ENCODE results near the gene FNDC3B. TPM values are rescaled to one million over a fixed set of nuclear protein-coding genes. Genes with fewer than 3 reads are reported as not detected.
A peak's percentile ranks its signal among the peaks of the same experiment; 100 is the strongest.

FNDC3B gene
- total and polyA plus RNA-seq, 12 donors, result 9.7 to 118 (median 85.0) TPM

DNA sequence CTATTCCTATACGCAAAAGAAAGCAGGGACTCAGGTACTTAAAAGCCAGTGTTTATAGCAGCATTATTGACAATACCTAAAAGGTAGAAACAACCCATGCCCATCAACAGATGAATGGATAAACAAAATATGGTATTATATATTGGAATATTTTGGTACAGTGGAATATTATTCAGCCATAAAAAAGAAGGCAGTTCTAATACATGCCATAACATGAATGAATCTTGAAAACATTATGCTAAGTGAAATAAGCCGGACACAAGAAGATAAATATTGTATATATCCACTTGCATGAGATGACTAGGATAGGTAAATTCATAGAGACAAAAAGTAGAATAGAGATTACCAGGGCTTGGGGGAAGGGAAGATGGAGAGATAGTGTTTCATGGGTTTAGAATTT lies 9.2 kb downstream of the FNDC3B start:
- H3K36me3 ChIP-seq, result peaks cover 0 to 60% (median 6%) of the 10 kb centered on the region in 9 donors
- intact Hi-C loops (cut with DNase I), result loop anchor here in 6 of 10 donors (10.0 kb wide), 6 partner anchors 66 to 276 kb away; no protein-coding TSS in a partner anchor
- H3K27me3 ChIP-seq, result no peaks in the 10 kb centered on the region
- DNase-seq (no peak), ATAC-seq (no peak)
- H3K4me1 ChIP-seq, result peaks cover 0 to 66% (median 56%) of the 10 kb centered on the region in 9 donors
- H3K9me3 ChIP-seq, result no peaks in the 10 kb centered on the region
- no peak overlapping the region for H3K27ac ChIP-seq
- TF ChIP-seq, protein P1, sequence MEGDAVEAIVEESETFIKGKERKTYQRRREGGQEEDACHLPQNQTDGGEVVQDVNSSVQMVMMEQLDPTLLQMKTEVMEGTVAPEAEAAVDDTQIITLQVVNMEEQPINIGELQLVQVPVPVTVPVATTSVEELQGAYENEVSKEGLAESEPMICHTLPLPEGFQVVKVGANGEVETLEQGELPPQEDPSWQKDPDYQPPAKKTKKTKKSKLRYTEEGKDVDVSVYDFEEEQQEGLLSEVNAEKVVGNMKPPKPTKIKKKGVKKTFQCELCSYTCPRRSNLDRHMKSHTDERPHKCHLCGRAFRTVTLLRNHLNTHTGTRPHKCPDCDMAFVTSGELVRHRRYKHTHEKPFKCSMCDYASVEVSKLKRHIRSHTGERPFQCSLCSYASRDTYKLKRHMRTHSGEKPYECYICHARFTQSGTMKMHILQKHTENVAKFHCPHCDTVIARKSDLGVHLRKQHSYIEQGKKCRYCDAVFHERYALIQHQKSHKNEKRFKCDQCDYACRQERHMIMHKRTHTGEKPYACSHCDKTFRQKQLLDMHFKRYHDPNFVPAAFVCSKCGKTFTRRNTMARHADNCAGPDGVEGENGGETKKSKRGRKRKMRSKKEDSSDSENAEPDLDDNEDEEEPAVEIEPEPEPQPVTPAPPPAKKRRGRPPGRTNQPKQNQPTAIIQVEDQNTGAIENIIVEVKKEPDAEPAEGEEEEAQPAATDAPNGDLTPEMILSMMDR (IDR thresholded peaks at IDR 0.05), result no peak
- no peak overlapping the region for H3K4me3 ChIP-seq
- WGBS, 2 donors, result 96 to 100% methylated on average over 2 of the region's 2 CpGs

DNA sequence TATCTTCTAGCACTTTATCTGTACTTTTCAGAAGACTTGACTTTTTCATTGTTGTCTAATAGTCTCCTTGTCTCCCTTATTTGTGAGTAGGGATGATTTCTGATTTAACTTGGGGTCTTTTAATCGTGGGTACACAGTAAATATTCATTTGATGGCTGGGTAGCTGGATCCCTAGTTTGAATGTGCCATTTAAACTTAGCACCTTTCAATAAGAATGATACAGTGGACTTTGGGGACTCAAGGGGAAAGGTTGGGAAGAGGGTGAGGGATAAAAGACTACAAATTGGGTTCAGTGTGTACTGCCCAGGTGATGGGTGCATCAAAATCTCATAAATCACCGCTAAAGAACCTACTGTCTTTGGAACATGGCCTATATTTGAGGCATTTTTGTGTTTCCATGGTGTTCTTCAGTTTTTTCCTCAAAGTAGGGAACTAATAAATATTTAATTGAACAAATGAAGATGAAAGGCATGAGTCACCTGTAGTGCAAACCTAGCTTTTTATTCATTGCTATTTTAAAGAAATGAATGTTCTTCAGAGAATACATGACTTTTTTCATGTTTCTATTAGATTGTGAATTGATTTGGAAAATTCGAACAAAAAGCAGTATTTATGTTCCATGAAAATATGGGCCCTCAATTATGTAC lies 12.1 kb downstream of the FNDC3B start:
- ATAC-seq (no peak), DNase-seq (no peak)
- intact Hi-C loops (cut with DNase I), result no loop called here
- Histone ChIP-seq H3K4me1 (peaks cover 15 to 66% (median 56%) of the 10 kb centered on the region in 9 donors), H3K9me3 (no peaks in the 10 kb centered on the region), H3K36me3 (peaks cover 0 to 74% (median 6%) of the 10 kb centered on the region in 9 donors), H3K4me3 (no peak overlapping the region), H3K27me3 (no peaks in the 10 kb centered on the region), H3K27ac (no peak overlapping the region)
- 95% methylated on average over 3 of the region's 3 CpGs for WGBS, 2 donors
- TF ChIP-seq, protein P1 (IDR thresholded peaks at IDR 0.05), result no peak

DNA sequence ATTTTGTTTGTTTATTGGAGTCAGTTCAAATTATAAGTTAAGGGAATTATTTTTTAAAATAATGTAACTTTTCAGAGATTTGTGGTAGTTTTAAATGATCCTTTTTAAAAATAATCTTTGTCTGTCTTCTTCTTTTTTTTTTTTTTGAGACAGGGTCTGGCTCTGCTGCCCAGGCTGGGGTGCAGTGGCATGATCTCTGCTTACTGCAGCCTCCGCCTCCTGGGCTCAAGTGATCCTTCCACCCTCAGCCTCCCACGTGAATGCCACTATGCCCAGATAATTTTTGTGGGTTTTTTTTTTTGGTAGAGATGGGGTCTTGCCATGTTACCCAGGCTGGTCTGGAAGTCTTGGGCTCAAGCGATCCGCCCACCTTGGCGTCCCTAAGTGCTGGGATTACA lies 12.6 kb downstream of the FNDC3B start:
- Histone ChIP-seq H3K4me3 (no peak overlapping the region), H3K27ac (peak overlapping the region in 1 of 10 donors; percentile 28), H3K36me3 (peaks cover 0 to 74% (median 6%) of the 10 kb centered on the region in 9 donors), H3K4me1 (peaks cover 20 to 66% (median 56%) of the 10 kb centered on the region in 9 donors), H3K27me3 (no peaks in the 10 kb centered on the region), H3K9me3 (no peaks in the 10 kb centered on the region)
- 98 to 99% methylated on average over 5 of the region's 5 CpGs for WGBS, 2 donors
- DNase-seq (no peak), ATAC-seq (no peak)
- TF ChIP-seq, protein P1 (IDR thresholded peaks at IDR 0.05), result no peak
- intact Hi-C loops (cut with DNase I), result no loop called here

DNA sequence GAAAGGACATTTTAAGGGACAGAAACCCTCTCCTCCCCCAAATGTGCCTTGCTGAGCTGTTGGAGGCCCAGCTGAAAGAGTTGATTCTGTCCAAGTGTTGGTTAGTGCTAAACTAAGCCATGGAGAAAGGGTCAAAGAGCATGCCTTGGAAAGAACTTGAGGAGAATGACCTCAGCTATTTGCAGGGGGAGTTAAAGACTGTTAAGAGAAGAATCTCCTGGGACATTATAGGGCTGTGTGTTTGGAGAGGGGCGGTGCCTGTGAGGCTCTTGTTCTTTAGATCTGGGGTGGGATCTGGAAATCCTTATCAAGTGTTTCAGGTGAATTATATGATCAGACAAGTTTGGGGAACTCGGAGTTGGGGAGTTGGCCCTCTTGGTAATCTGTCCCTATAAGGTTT lies 13.0 kb downstream of the FNDC3B start:
- H3K27ac ChIP-seq, result peak overlapping the region in 2 of 10 donors; percentile 28 to 51
- ATAC-seq (no peak), DNase-seq (no peak)
- WGBS, 2 donors, result 89 to 91% methylated on average over 2 of the region's 2 CpGs
- no peaks in the 10 kb centered on the region for H3K27me3 ChIP-seq
- intact Hi-C loops (cut with DNase I), result no loop called here
- TF ChIP-seq, protein P1 (IDR thresholded peaks at IDR 0.05), result no peak
- no peaks in the 10 kb centered on the region for H3K9me3 ChIP-seq
- H3K4me1 ChIP-seq, result peaks cover 25 to 66% (median 59%) of the 10 kb centered on the region in 9 donors
- H3K4me3 ChIP-seq, result no peak overlapping the region
- H3K36me3 ChIP-seq, result peaks cover 0 to 73% (median 6%) of the 10 kb centered on the region in 9 donors

All from heart right ventricle (tissue), 16 donors.